ENCODE results near the gene HOXD1. TPM values are rescaled to one million over a fixed set of nuclear protein-coding genes. Genes with fewer than 3 reads are reported as not detected.
A peak's percentile ranks its signal among the peaks of the same experiment; 100 is the strongest.

HOXD1 gene
- polyA plus RNA-seq, 10 donors: 1.1 to 3.2 (median 1.6) TPM

GRCh38 chr2:176164201-176164600, 24.3 kb upstream of the HOXD1 start:
- no peak for DNase-seq

- peak in 1 of 3 donors; percentile 43 for DNase-seq
These were observed 23.7 kb upstream of the HOXD1 start for GRCh38 chr2:176164611-176165369.

GRCh38 chr2:176165370-176166050, 23.0 kb upstream of the HOXD1 start:
- peak in 1 of 3 donors; percentile 42 for DNase-seq

- DNase-seq: no peak
These were observed 22.2 kb upstream of the HOXD1 start for GRCh38 chr2:176166272-176166671.

- DNase-seq: no peak
These were observed 21.1 kb upstream of the HOXD1 start for GRCh38 chr2:176167398-176167797.

- no peak for DNase-seq
These were observed 19.3 kb upstream of the HOXD1 start for GRCh38 chr2:176169181-176169580.

GRCh38 chr2:176169711-176170110, 18.8 kb upstream of the HOXD1 start:
- no peak for DNase-seq

- no peak for DNase-seq
These were observed 17.7 kb upstream of the HOXD1 start for GRCh38 chr2:176170602-176171305.

GRCh38 chr2:176171351-176172006, 17.0 kb upstream of the HOXD1 start:
- DNase-seq: peak in 2 of 3 donors; percentile 54 to 68

- DNase-seq: no peak
These were observed 16.2 kb upstream of the HOXD1 start for GRCh38 chr2:176172007-176172894.

GRCh38 chr2:176172895-176173566, 15.4 kb upstream of the HOXD1 start:
- no peak for DNase-seq

- no peak for DNase-seq
These were observed 14.7 kb upstream of the HOXD1 start for GRCh38 chr2:176173567-176174381.

GRCh38 chr2:176174382-176174823, 14.1 kb upstream of the HOXD1 start:
- DNase-seq: peak in 2 of 3 donors; percentile 39 to 59

- peak in 2 of 3 donors; percentile 34 to 65 for DNase-seq
These were observed 13.4 kb upstream of the HOXD1 start for GRCh38 chr2:176174824-176175708.

- peak in 2 of 3 donors; percentile 57 to 70 for DNase-seq
These were observed 12.5 kb upstream of the HOXD1 start for GRCh38 chr2:176175709-176176607.

- DNase-seq: no peak
These were observed 10.9 kb upstream of the HOXD1 start for GRCh38 chr2:176177580-176178037.
